Frontal cortex (tissue), 4 donors: ENCODE results near the gene DMRT1. TPM values are rescaled to one million over a fixed set of nuclear protein-coding genes. Genes with fewer than 3 reads are reported as not detected.
"Not testable (repeated sequence)": the region's sequence is repeated elsewhere in the genome, so short reads cannot be mapped to it uniquely, and the experiment has no call there.

Source experiments
- DNase-seq, 2 donors: peaks; one replicate each; pipeline ENCODE4 v3.0.0; 2012; ENCODE audit warnings: low spot score in 2 of 2
- FAIRE-seq: peaks from 2 replicates; lab custom pipeline; 2012; peaks lifted over from hg19 to GRCh38; lab: Jason Lieb, UNC
- total RNA-seq: library from RNA; depleted of rRNA; stranded (reverse); fragments of >200 nt; gene quantifications from one replicate; pipeline ENCODE4 v1.2.3, GENCODE V29; 2014
- donor health status: control.
- donor health status: control.
- donor health status: control.

Gene DMRT1
- total RNA-seq, 1 donor from 2014 or later, result under 0.01 TPM

- FAIRE-seq, result no peak
Measured at GRCh38 chr9:852539-852938, 11.0 kb downstream of the DMRT1 start.

GRCh38 chr9:859251-859650 is 17.8 kb downstream of the DMRT1 start:
- DNase-seq (no peak), FAIRE-seq (no peak)

More at GRCh38 chr9:852539-852938, 11.0 kb downstream of the DMRT1 start:
- DNase-seq, result no peak

GRCh38 chr9:860706-861105 is 19.2 kb downstream of the DMRT1 start:
- DNase-seq (no peak), FAIRE-seq (no peak)

- not testable (repeated sequence) for FAIRE-seq, DNase-seq
Measured at GRCh38 chr9:861525-861924, 20.0 kb downstream of the DMRT1 start.

GRCh38 chr9:875119-875962 is 33.8 kb downstream of the DMRT1 start:
- DNase-seq, result no peak
- no peak for FAIRE-seq

GRCh38 chr9:876425-876824 is 34.9 kb downstream of the DMRT1 start:
- no peak for DNase-seq
- FAIRE-seq, result no peak

GRCh38 chr9:878239-878638 is 36.7 kb downstream of the DMRT1 start:
- DNase-seq (no peak), FAIRE-seq (no peak)

GRCh38 chr9:880725-881124 is 39.2 kb downstream of the DMRT1 start:
- no peak for DNase-seq
- FAIRE-seq, result no peak

- no peak for FAIRE-seq
- DNase-seq, result no peak
Measured at GRCh38 chr9:882416-882924, 41.0 kb downstream of the DMRT1 start.

- FAIRE-seq (no peak), DNase-seq (no peak)
Measured at GRCh38 chr9:883011-883410, 41.5 kb downstream of the DMRT1 start.

- DNase-seq (no peak), FAIRE-seq (no peak)
Measured at GRCh38 chr9:886886-887285, 45.4 kb downstream of the DMRT1 start.

- no peak for FAIRE-seq
- no peak for DNase-seq
Measured at GRCh38 chr9:892123-892522, 50.6 kb downstream of the DMRT1 start.

- DNase-seq, result no peak
- FAIRE-seq, result no peak
Measured at GRCh38 chr9:893115-893514, 51.6 kb downstream of the DMRT1 start.

- FAIRE-seq, result no peak
Measured at GRCh38 chr9:893843-894420, 52.4 kb downstream of the DMRT1 start.

GRCh38 chr9:899440-900184 is 58.1 kb downstream of the DMRT1 start:
- no peak for FAIRE-seq
- peak in 1 of 2 donors; percentile 13 for DNase-seq

More at GRCh38 chr9:893843-894420, 52.4 kb downstream of the DMRT1 start:
- DNase-seq, result peak; percentile 33 to 55

GRCh38 chr9:903886-904285 is 62.4 kb downstream of the DMRT1 start:
- FAIRE-seq (no peak), DNase-seq (no peak)

- FAIRE-seq, result no peak
Measured at GRCh38 chr9:905906-906305, 64.4 kb downstream of the DMRT1 start.

GRCh38 chr9:908536-909205 is 67.2 kb downstream of the DMRT1 start:
- no peak for DNase-seq
- no peak for FAIRE-seq

More at GRCh38 chr9:905906-906305, 64.4 kb downstream of the DMRT1 start:
- DNase-seq, result no peak

GRCh38 chr9:911005-911404 is 69.5 kb downstream of the DMRT1 start:
- FAIRE-seq (no peak), DNase-seq (no peak)

- no peak for FAIRE-seq
- DNase-seq, result no peak
Measured at GRCh38 chr9:912776-913175, 71.3 kb downstream of the DMRT1 start.
